Measurements from ENCODE around the gene ANKS1A. TPM values are rescaled to one million over a fixed set of nuclear protein-coding genes. Genes with fewer than 3 reads are reported as not detected.

Gene ANKS1A
- total RNA-seq, 1 experiment from 2014 or later, result 26.5 TPM

DNA sequence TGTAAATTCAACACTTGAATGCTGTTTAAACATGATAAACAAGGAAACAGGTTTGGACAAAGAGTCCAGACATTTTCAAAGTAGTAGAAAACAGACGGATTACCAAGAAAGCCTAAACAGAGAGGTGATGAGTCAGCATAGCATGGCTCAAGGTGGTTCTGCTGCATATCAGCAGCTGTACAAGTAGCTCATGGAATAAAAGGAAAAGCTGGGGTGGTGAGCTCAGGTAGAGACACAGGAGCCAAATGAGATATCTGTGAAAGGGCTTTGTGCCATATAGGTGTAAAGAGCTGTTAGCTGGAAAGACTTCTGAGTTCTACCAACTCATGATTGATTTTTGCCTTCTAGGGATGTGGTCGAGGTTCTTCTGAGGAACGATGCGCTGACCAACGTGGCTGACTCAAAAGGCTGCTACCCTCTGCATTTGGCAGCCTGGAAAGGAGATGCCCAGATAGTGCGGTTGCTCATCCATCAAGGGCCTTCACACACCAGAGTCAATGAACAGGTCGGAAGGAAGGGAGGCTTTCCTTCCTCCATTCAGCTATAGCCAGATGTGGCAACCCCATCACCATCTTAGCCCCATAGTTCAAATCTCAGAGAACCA lies 80.7 kb downstream of the ANKS1A start:
- Mint-ChIP-seq H3K27ac (peak overlapping the region in 1 of 3 experiments; percentile 55; a peak in 1 of 7 replicates), H3K27me3 (ENCODE audit: low read depth) (no peaks in the 10 kb centered on the region), H3K36me3 (ENCODE audit: insufficient read depth in 1 of 3, low read depth in 3 of 3) (peaks cover 4 to 17% (median 7%) of the 10 kb centered on the region in 3 experiments; a peak in 6 of 7 replicates), H3K9me3 (no peaks in the 10 kb centered on the region), H3K4me3 (no peak overlapping the region), H3K4me1 (no peaks in the 10 kb centered on the region)
- Histone ChIP-seq H3K4me2 (ENCODE audit: insufficient read depth, insufficient read length, low read length) (no peak overlapping the region), H2AK5ac (ENCODE audit: insufficient read length, low read length) (no peak overlapping the region), H3K79me1 (ENCODE audit: insufficient read depth, low read depth, low read length, poor library complexity, severe bottlenecking) (no peaks in the 10 kb centered on the region), H3K23ac (ENCODE audit: insufficient read length, low read depth, low read length) (no peak overlapping the region), H3K56ac (ENCODE audit: insufficient read length, low read depth, low read length) (no peak overlapping the region), H4K8ac (replicated peaks; ENCODE audit: insufficient read length, low read depth, low read length) (no peak overlapping the region), H3K4ac (ENCODE audit: low read depth, low read length) (no peak overlapping the region), H3K27ac (ENCODE audit: insufficient read length, low read depth, low read length) (no peak overlapping the region), H2BK12ac (ENCODE audit: insufficient read length, low read depth, low read length) (no peak overlapping the region), H3K18ac (ENCODE audit: insufficient read length, low read depth, low read length) (no peak overlapping the region), H3K14ac (ENCODE audit: insufficient read depth, low read length) (no peak overlapping the region), H3K4me1 (ENCODE audit: insufficient read depth, low read length) (no peaks in the 10 kb centered on the region), H2AFZ (ENCODE audit: low read length) (no peak overlapping the region), H2BK5ac (ENCODE audit: insufficient read length, low read length) (no peak overlapping the region), H2BK15ac (ENCODE audit: low read depth, low read length) (no peak overlapping the region), H3K27me3 (ENCODE audit: insufficient read depth, low read length) (no peaks in the 10 kb centered on the region), H4K5ac (ENCODE audit: insufficient read length, low read depth, low read length) (no peak overlapping the region), H3K9ac (ENCODE audit: extremely low read depth, insufficient read length, low read length) (no peak overlapping the region), H2BK120ac (ENCODE audit: low read depth, low read length, poor library complexity, severe bottlenecking) (no peak overlapping the region), H3K23me2 (ENCODE audit: insufficient read length, low read depth, low read length, poor library complexity, severe bottlenecking) (no peaks in the 10 kb centered on the region), H4K91ac (ENCODE audit: insufficient read length, low read depth, low read length) (no peak overlapping the region), H3K79me2 (ENCODE audit: insufficient read depth, low read length) (no peaks in the 10 kb centered on the region), H4K20me1 (ENCODE audit: control insufficient read depth, insufficient read depth, insufficient read length) (no peaks in the 10 kb centered on the region), H3K9me3 (ENCODE audit: control insufficient read depth, low read depth, low read length) (no peaks in the 10 kb centered on the region), H3T11ph (ENCODE audit: low read length) (no peak overlapping the region), H2BK20ac (ENCODE audit: low read depth, low read length, poor library complexity, severe bottlenecking) (no peak overlapping the region)
- no CpG with 5 or more reads among the region's 7 CpGs for WGBS (ENCODE audit: extremely low coverage, insufficient read length, low lambda C conversion rate)
- DNase-seq, result no peak
- TF ChIP-seq, protein P1, sequence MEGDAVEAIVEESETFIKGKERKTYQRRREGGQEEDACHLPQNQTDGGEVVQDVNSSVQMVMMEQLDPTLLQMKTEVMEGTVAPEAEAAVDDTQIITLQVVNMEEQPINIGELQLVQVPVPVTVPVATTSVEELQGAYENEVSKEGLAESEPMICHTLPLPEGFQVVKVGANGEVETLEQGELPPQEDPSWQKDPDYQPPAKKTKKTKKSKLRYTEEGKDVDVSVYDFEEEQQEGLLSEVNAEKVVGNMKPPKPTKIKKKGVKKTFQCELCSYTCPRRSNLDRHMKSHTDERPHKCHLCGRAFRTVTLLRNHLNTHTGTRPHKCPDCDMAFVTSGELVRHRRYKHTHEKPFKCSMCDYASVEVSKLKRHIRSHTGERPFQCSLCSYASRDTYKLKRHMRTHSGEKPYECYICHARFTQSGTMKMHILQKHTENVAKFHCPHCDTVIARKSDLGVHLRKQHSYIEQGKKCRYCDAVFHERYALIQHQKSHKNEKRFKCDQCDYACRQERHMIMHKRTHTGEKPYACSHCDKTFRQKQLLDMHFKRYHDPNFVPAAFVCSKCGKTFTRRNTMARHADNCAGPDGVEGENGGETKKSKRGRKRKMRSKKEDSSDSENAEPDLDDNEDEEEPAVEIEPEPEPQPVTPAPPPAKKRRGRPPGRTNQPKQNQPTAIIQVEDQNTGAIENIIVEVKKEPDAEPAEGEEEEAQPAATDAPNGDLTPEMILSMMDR (conservative IDR thresholded peaks at IDR 0.05), result no peak

Data from H9 (cell line).